ENCODE results near the gene OSBPL9.
"Not testable (repeated sequence)": the region's sequence is repeated elsewhere in the genome, so short reads cannot be mapped to it uniquely, and the experiment has no call there.

The OSBPL9 gene

DNA sequence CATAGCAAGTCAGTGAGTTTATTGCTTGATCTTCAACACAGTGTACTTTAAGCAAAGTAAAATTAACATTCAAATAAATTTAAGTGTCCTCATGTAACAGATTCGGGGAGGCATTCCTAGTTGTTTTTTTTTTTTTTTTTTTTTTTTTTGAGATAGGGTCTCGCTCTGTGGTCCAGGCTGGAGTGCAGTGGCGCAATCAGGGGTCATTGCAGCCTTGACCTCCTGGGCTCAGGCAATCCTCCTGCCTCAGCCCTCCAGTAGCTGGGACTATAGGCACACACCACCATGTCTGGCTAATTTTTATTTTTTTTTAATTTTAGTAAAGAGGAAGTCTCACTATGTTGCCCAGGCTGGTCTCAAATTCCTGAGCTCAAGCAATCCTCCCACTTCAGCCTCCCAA is 22.8 kb downstream of the OSBPL9 start:
- TF ChIP-seq, protein P1, sequence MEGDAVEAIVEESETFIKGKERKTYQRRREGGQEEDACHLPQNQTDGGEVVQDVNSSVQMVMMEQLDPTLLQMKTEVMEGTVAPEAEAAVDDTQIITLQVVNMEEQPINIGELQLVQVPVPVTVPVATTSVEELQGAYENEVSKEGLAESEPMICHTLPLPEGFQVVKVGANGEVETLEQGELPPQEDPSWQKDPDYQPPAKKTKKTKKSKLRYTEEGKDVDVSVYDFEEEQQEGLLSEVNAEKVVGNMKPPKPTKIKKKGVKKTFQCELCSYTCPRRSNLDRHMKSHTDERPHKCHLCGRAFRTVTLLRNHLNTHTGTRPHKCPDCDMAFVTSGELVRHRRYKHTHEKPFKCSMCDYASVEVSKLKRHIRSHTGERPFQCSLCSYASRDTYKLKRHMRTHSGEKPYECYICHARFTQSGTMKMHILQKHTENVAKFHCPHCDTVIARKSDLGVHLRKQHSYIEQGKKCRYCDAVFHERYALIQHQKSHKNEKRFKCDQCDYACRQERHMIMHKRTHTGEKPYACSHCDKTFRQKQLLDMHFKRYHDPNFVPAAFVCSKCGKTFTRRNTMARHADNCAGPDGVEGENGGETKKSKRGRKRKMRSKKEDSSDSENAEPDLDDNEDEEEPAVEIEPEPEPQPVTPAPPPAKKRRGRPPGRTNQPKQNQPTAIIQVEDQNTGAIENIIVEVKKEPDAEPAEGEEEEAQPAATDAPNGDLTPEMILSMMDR (IDR thresholded peaks at IDR 0.05; ENCODE audit: low read depth, low read length), result no peak
- H3K9me3 ChIP-seq (ENCODE audit: severe bottlenecking), result no peaks in the 10 kb centered on the region
- 0 out of 2 replicates have a peak, but pooled peaks cover 2% of the 10 kb centered on the region for H3K36me3 ChIP-seq
- H3K4me3 ChIP-seq (ENCODE audit: low read depth, low read length), result no peak overlapping the region
- H3K27ac ChIP-seq, result no peak overlapping the region
- H3K27me3 ChIP-seq (ENCODE audit: insufficient read depth, low read depth, severe bottlenecking), result no peaks in the 10 kb centered on the region
- no peak for DNase-seq

GRCh38 chr1:51641096-51641495 is 24.2 kb downstream of the OSBPL9 start:
- H3K4me3 ChIP-seq (ENCODE audit: low read depth, low read length), result no peak overlapping the region
- 0 out of 2 replicates have a peak, but pooled peaks cover 2% of the 10 kb centered on the region for H3K36me3 ChIP-seq
- no peaks in the 10 kb centered on the region for H3K9me3 ChIP-seq (ENCODE audit: severe bottlenecking)
- DNase-seq, result no peak
- TF ChIP-seq, protein P1 (IDR thresholded peaks at IDR 0.05; ENCODE audit: low read depth, low read length), result no peak
- H3K27ac ChIP-seq, result no peak overlapping the region
- no peaks in the 10 kb centered on the region for H3K27me3 ChIP-seq (ENCODE audit: insufficient read depth, low read depth, severe bottlenecking)

DNA sequence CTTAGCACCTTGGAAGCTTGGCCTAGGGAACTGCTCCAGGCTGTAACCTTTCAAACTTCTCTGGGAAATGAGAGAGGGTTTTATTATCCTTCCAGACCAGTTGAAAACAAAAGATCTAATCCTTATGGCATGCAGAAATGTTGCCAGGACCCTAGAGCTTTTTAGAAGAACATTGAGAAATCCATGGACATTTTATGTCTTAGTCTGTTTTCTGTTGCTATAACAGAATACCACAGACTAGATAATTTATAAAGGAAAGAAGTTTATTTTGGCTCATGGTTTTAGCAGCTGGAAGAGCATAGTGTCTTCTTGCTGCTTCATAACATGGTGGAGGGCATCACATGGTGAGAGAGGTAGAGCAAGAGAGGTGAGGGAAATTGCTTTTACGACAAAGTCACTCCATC is 25.8 kb downstream of the OSBPL9 start:
- Histone ChIP-seq H3K9me3 (ENCODE audit: severe bottlenecking) (no peaks in the 10 kb centered on the region), H3K27me3 (ENCODE audit: insufficient read depth, low read depth, severe bottlenecking) (no peaks in the 10 kb centered on the region), H3K4me3 (ENCODE audit: low read depth, low read length) (no peak overlapping the region), H3K36me3 (0 out of 2 replicates have a peak, but pooled peaks cover 2% of the 10 kb centered on the region), H3K27ac (no peak overlapping the region)
- no peak for DNase-seq
- TF ChIP-seq, protein P1 (IDR thresholded peaks at IDR 0.05; ENCODE audit: low read depth, low read length), result no peak

GRCh38 chr1:51643362-51643761 is 26.5 kb downstream of the OSBPL9 start:
- H3K36me3 ChIP-seq, result 0 out of 2 replicates have a peak, but pooled peaks cover 2% of the 10 kb centered on the region
- TF ChIP-seq, protein P1 (IDR thresholded peaks at IDR 0.05; ENCODE audit: low read depth, low read length), result no peak
- H3K9me3 ChIP-seq (ENCODE audit: severe bottlenecking), result no peaks in the 10 kb centered on the region
- H3K27ac ChIP-seq, result no peak overlapping the region
- H3K4me3 ChIP-seq (ENCODE audit: low read depth, low read length), result no peak overlapping the region
- no peak for DNase-seq
- H3K27me3 ChIP-seq (ENCODE audit: insufficient read depth, low read depth, severe bottlenecking), result no peaks in the 10 kb centered on the region

- Histone ChIP-seq H3K27me3 (ENCODE audit: insufficient read depth, low read depth, severe bottlenecking) (no peaks in the 10 kb centered on the region), H3K27ac (no peak overlapping the region), H3K36me3 (0 out of 2 replicates have a peak, but pooled peaks cover 2% of the 10 kb centered on the region), H3K4me3 (ENCODE audit: low read depth, low read length) (no peak overlapping the region), H3K9me3 (ENCODE audit: severe bottlenecking) (no peaks in the 10 kb centered on the region)
- no peak for DNase-seq
- TF ChIP-seq, protein P1 (IDR thresholded peaks at IDR 0.05; ENCODE audit: low read depth, low read length), result no peak
These were observed 27.1 kb downstream of the OSBPL9 start for GRCh38 chr1:51644020-51644419.

DNA sequence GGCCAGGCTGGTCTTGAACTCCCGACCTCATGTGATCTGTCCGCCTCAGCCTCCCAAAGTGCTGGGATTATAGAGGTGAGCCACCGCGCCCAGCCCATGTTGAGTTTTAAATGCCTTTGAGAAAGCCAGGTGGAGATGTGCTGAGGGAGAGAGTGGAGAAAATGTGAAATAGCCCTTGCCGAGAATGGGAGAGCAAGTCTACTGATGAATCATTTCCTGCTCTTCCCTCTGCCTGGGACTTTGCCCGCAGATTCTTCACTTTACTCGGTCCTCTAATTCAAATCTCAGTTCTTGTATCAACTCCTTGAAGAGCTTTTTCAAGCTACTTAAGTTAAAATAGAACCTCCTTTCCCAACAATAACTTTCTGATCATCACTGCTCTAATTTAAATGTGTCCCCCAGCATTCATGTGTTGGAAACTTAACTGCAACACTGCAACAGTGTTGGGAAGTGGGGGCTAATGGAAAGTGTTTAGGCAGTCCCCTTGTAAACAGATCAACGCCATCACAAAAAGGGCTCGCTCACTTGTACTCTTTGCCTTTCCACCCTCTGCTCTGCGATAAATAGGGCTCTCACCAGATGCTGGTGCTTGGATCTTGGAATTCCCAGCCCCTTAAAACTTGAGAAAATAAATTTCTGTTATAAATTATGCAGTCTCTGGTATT is 27.8 kb downstream of the OSBPL9 start:
- Histone ChIP-seq H3K9me3 (ENCODE audit: severe bottlenecking) (no peaks in the 10 kb centered on the region), H3K4me3 (ENCODE audit: low read depth, low read length) (no peak overlapping the region), H3K27me3 (ENCODE audit: insufficient read depth, low read depth, severe bottlenecking) (no peaks in the 10 kb centered on the region), H3K27ac (no peak overlapping the region), H3K36me3 (no peaks in the 10 kb centered on the region)
- DNase-seq, result no peak
- TF ChIP-seq, protein P1 (IDR thresholded peaks at IDR 0.05; ENCODE audit: low read depth, low read length), result no peak

- H3K27ac ChIP-seq; H3K27me3 ChIP-seq (ENCODE audit: insufficient read depth, low read depth, severe bottlenecking); H3K9me3 ChIP-seq (ENCODE audit: severe bottlenecking); H3K36me3 ChIP-seq; H3K4me3 ChIP-seq (ENCODE audit: low read depth, low read length); DNase-seq: not testable (repeated sequence)
These were observed 29.7 kb downstream of the OSBPL9 start for GRCh38 chr1:51646592-51646991.
